GM12878 (cell line): ENCODE data around the gene SHISA6.

Source experiments
- EZH2 ChIP-seq: IDR thresholded peaks from 2 replicates; pipeline ENCODE4 v1.6.1; 2012; ENCODE audit warnings: low read depth, mild to moderate bottlenecking, control low read depth, inconsistent platforms, low read length, borderline replicate concordance; ENCODE audit not compliant: control insufficient read depth
- RCOR1 ChIP-seq: conservative IDR thresholded peaks from 2 replicates; pipeline ENCODE4 v1.6.1; 2012; ENCODE audit warnings: low read depth, low read length, improper control_type of control experiment

DNA sequence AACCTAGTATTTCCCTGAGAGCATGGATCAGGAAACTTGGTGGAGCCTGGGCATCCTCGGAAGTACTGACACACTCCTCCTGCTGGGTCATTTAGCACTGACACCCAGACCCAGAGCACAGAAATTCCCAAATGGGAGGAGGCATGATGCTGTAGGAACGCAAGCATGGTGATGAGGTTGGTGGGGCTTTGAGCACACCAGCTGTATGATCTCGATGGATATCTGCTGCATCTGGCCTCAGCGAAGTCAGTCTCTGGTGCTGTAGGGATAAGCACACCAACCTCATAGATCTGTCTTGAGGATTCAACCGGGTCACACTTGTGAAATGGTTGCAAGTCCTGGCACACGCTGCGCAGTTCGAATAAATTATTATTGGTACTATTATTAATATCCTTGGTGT lies 52.5 kb downstream of the SHISA6 start:
- TF ChIP-seq RCOR1 (no peak), EZH2 (no peak)
